Activated naive CD4-positive, alpha-beta T cell treated with anti-CD3 and anti-CD28 coated beads, Interleukin-2, amount 50 U/mL, for 24 hours (primary cell): ENCODE data around the gene ZNF407.

Experiments
- H3K27ac Mint-ChIP-seq: one replicate; pipeline ENCODE4 v1.8.0; 2021; ENCODE audit warnings: mild to moderate bottlenecking, mixed read lengths
- H3K27me3 Mint-ChIP-seq: one replicate; pipeline ENCODE4 v1.8.0; 2021; ENCODE audit warnings: mixed read lengths
- H3K36me3 Mint-ChIP-seq: one replicate; pipeline ENCODE4 v1.8.0; 2021; ENCODE audit warnings: mixed read lengths
- H3K4me1 Mint-ChIP-seq: one replicate; pipeline ENCODE4 v1.8.0; 2021; ENCODE audit warnings: mixed read lengths
- H3K4me3 Mint-ChIP-seq: one replicate; pipeline ENCODE4 v1.8.0; 2021; ENCODE audit warnings: mild to moderate bottlenecking, mixed read lengths
- H3K9me3 Mint-ChIP-seq: one replicate; pipeline ENCODE4 v1.8.0; 2021; ENCODE audit warnings: mixed read lengths

ZNF407 gene

GRCh38 chr18:75044791-75045190, 447.1 kb downstream of the ZNF407 start:
- no peak overlapping the region for H3K4me3 Mint-ChIP-seq
- H3K36me3 Mint-ChIP-seq = peaks cover 3% of the 10 kb centered on the region
- no peaks in the 10 kb centered on the region for H3K9me3 Mint-ChIP-seq
- no peak overlapping the region for H3K27ac Mint-ChIP-seq
- no peaks in the 10 kb centered on the region for H3K4me1 Mint-ChIP-seq
- no peaks in the 10 kb centered on the region for H3K27me3 Mint-ChIP-seq

GRCh38 chr18:75045272-75045671, 447.6 kb downstream of the ZNF407 start:
- H3K9me3 Mint-ChIP-seq = no peaks in the 10 kb centered on the region
- H3K36me3 Mint-ChIP-seq = peaks cover 3% of the 10 kb centered on the region
- no peaks in the 10 kb centered on the region for H3K4me1 Mint-ChIP-seq
- no peak overlapping the region for H3K4me3 Mint-ChIP-seq
- H3K27ac Mint-ChIP-seq = no peak overlapping the region
- no peaks in the 10 kb centered on the region for H3K27me3 Mint-ChIP-seq

GRCh38 chr18:75047240-75047961, 449.7 kb downstream of the ZNF407 start:
- Mint-ChIP-seq H3K4me3 (no peak overlapping the region), H3K36me3 (peaks cover 1% of the 10 kb centered on the region), H3K27me3 (no peaks in the 10 kb centered on the region), H3K9me3 (no peaks in the 10 kb centered on the region), H3K4me1 (no peaks in the 10 kb centered on the region), H3K27ac (no peak overlapping the region)

- Mint-ChIP-seq H3K4me3 (no peak overlapping the region), H3K27ac (no peak overlapping the region)
These were observed 451.2 kb downstream of the ZNF407 start for GRCh38 chr18:75048776-75049454.

GRCh38 chr18:75049455-75049789, 451.8 kb downstream of the ZNF407 start:
- Mint-ChIP-seq H3K27ac (no peak overlapping the region), H3K4me1 (no peaks in the 10 kb centered on the region), H3K36me3 (peaks cover 1% of the 10 kb centered on the region), H3K4me3 (no peak overlapping the region), H3K27me3 (no peaks in the 10 kb centered on the region), H3K9me3 (no peaks in the 10 kb centered on the region)

More at GRCh38 chr18:75048776-75049454, 451.2 kb downstream of the ZNF407 start:
- Mint-ChIP-seq H3K9me3 (no peaks in the 10 kb centered on the region), H3K36me3 (peaks cover 1% of the 10 kb centered on the region), H3K27me3 (no peaks in the 10 kb centered on the region), H3K4me1 (no peaks in the 10 kb centered on the region)

GRCh38 chr18:75051757-75052156, 454.1 kb downstream of the ZNF407 start:
- H3K36me3 Mint-ChIP-seq = no peaks in the 10 kb centered on the region
- H3K27me3 Mint-ChIP-seq = no peaks in the 10 kb centered on the region
- no peak overlapping the region for H3K4me3 Mint-ChIP-seq
- no peak overlapping the region for H3K27ac Mint-ChIP-seq
- no peaks in the 10 kb centered on the region for H3K9me3 Mint-ChIP-seq
- H3K4me1 Mint-ChIP-seq = no peaks in the 10 kb centered on the region

- H3K27me3 Mint-ChIP-seq = no peaks in the 10 kb centered on the region
- H3K4me3 Mint-ChIP-seq = no peak overlapping the region
- no peak overlapping the region for H3K27ac Mint-ChIP-seq
- no peaks in the 10 kb centered on the region for H3K4me1 Mint-ChIP-seq
- H3K9me3 Mint-ChIP-seq = no peaks in the 10 kb centered on the region
- no peaks in the 10 kb centered on the region for H3K36me3 Mint-ChIP-seq
These were observed 454.8 kb downstream of the ZNF407 start for GRCh38 chr18:75052475-75052874.

GRCh38 chr18:75053028-75053629, 455.5 kb downstream of the ZNF407 start:
- H3K27ac Mint-ChIP-seq = no peak overlapping the region
- H3K4me1 Mint-ChIP-seq = no peaks in the 10 kb centered on the region
- H3K36me3 Mint-ChIP-seq = no peaks in the 10 kb centered on the region

GRCh38 chr18:75054046-75054445, 456.4 kb downstream of the ZNF407 start:
- Mint-ChIP-seq H3K4me3 (no peak overlapping the region), H3K27ac (no peak overlapping the region), H3K4me1 (no peaks in the 10 kb centered on the region), H3K9me3 (no peaks in the 10 kb centered on the region), H3K27me3 (no peaks in the 10 kb centered on the region), H3K36me3 (no peaks in the 10 kb centered on the region)

More at GRCh38 chr18:75053028-75053629, 455.5 kb downstream of the ZNF407 start:
- Mint-ChIP-seq H3K27me3 (no peaks in the 10 kb centered on the region), H3K4me3 (no peak overlapping the region), H3K9me3 (no peaks in the 10 kb centered on the region)

GRCh38 chr18:75054611-75055010, 456.9 kb downstream of the ZNF407 start:
- Mint-ChIP-seq H3K4me3 (no peak overlapping the region), H3K27ac (no peak overlapping the region), H3K36me3 (no peaks in the 10 kb centered on the region), H3K4me1 (no peaks in the 10 kb centered on the region), H3K27me3 (no peaks in the 10 kb centered on the region), H3K9me3 (no peaks in the 10 kb centered on the region)

- Mint-ChIP-seq H3K4me1 (no peaks in the 10 kb centered on the region), H3K9me3 (no peaks in the 10 kb centered on the region), H3K36me3 (peaks cover 4% of the 10 kb centered on the region), H3K4me3 (no peak overlapping the region), H3K27ac (no peak overlapping the region), H3K27me3 (no peaks in the 10 kb centered on the region)
These were observed 459.7 kb downstream of the ZNF407 start for GRCh38 chr18:75057169-75057960.

- Mint-ChIP-seq H3K9me3 (no peaks in the 10 kb centered on the region), H3K27me3 (no peaks in the 10 kb centered on the region), H3K27ac (no peak overlapping the region), H3K4me1 (no peaks in the 10 kb centered on the region), H3K36me3 (peaks cover 8% of the 10 kb centered on the region), H3K4me3 (no peak overlapping the region)
These were observed 462.5 kb downstream of the ZNF407 start for GRCh38 chr18:75060185-75060584.

GRCh38 chr18:75062297-75062886, 464.7 kb downstream of the ZNF407 start:
- no peaks in the 10 kb centered on the region for H3K9me3 Mint-ChIP-seq
- H3K27me3 Mint-ChIP-seq = no peaks in the 10 kb centered on the region
- H3K4me1 Mint-ChIP-seq = no peaks in the 10 kb centered on the region
- H3K27ac Mint-ChIP-seq = no peak overlapping the region
- H3K4me3 Mint-ChIP-seq = no peak overlapping the region
- H3K36me3 Mint-ChIP-seq = peaks cover 9% of the 10 kb centered on the region

- H3K27me3 Mint-ChIP-seq = no peaks in the 10 kb centered on the region
- no peaks in the 10 kb centered on the region for H3K4me1 Mint-ChIP-seq
- no peak overlapping the region for H3K27ac Mint-ChIP-seq
- no peak overlapping the region for H3K4me3 Mint-ChIP-seq
- H3K36me3 Mint-ChIP-seq = peaks cover 9% of the 10 kb centered on the region
- no peaks in the 10 kb centered on the region for H3K9me3 Mint-ChIP-seq
These were observed 465.5 kb downstream of the ZNF407 start for GRCh38 chr18:75063196-75063595.
